SKM-1 treated with dmso at 0.1 percent for 144 hours (cell line): ENCODE results near the gene MGAT4D.
A peak's percentile ranks its signal among the peaks of the same experiment; 100 is the strongest.
"Not testable (repeated sequence)": the region's sequence is repeated elsewhere in the genome, so short reads cannot be mapped to it uniquely, and the experiment has no call there.

Source experiments
- DNase-seq: peaks from one replicate; lab custom pipeline; 2025; ENCODE audit not compliant: unreplicated experiment; lab: John Stamatoyannopoulos, UW

Gene MGAT4D

GRCh38 chr4:140444347-140444746, 53.7 kb downstream of the MGAT4D start:
- DNase-seq: not testable (repeated sequence)

GRCh38 chr4:140439644-140440142, 58.4 kb downstream of the MGAT4D start:
- DNase-seq: no peak

GRCh38 chr4:140427919-140428471, 70.1 kb downstream of the MGAT4D start:
- DNase-seq: peak; percentile 56

- DNase-seq: peak; percentile 68
Measured at GRCh38 chr4:140427106-140427918, 70.8 kb downstream of the MGAT4D start, which contains the start of gene CLGN. Gene CLGN (minus strand): TSS chr4:140427648. CDS start chr4:140413078, 14,570 bp downstream.

GRCh38 chr4:140426610-140427105, 71.4 kb downstream of the MGAT4D start:
- peak; percentile 14 for DNase-seq

GRCh38 chr4:140423106-140423505, 75.0 kb downstream of the MGAT4D start:
- no peak for DNase-seq

GRCh38 chr4:140413130-140413969, 84.7 kb downstream of the MGAT4D start:
- not testable (repeated sequence) for DNase-seq

GRCh38 chr4:140408974-140409373, 89.1 kb downstream of the MGAT4D start:
- no peak for DNase-seq

GRCh38 chr4:140406292-140406691, 91.8 kb downstream of the MGAT4D start:
- no peak for DNase-seq

GRCh38 chr4:140400111-140400510, 98.0 kb downstream of the MGAT4D start:
- no peak for DNase-seq

GRCh38 chr4:140395668-140396067, 102.4 kb downstream of the MGAT4D start:
- no peak for DNase-seq
